HL-60 (cell line): ENCODE results near the gene CREB5.

Experiments used
- DNase-seq, 2 experiments: peaks; one replicate each; pipeline ENCODE4 v3.0.0-alpha.2; 2010 to 2020; ENCODE audit warnings: low read depth in 1 of 2, low spot score in 1 of 2
- H3K27ac ChIP-seq: fragments of 250-450 bp; sonication (Bioruptor Pico); replicated peaks from 2 replicates; pipeline ENCODE4 v1.5.1; 2020; ENCODE audit warnings: mild to moderate bottlenecking, moderate library complexity
- H3K27me3 ChIP-seq: fragments of 250-450 bp; sonication (Bioruptor Pico); 2 replicates; pipeline ENCODE4 v1.5.1; 2021; ENCODE audit warnings: mild to moderate bottlenecking, moderate library complexity; ENCODE audit not compliant: insufficient read depth, poor library complexity, severe bottlenecking
- H3K4me3 ChIP-seq: replicated peaks from 2 replicates; pipeline ENCODE4 v1.5.1; 2011; ENCODE audit warnings: mild to moderate bottlenecking, control low read depth, low read length; ENCODE audit not compliant: insufficient read depth
- CTCF ChIP-seq: IDR thresholded peaks from one replicate; pipeline ENCODE4 v1.5.1; 2011; ENCODE audit warnings: low read length, control low read depth, inconsistent platforms; ENCODE audit not compliant: insufficient read depth
- GABPA ChIP-seq: IDR thresholded peaks from 2 replicates; pipeline ENCODE4 v1.6.1; 2012; ENCODE audit warnings: low read depth
- POLR2AphosphoS5 ChIP-seq: IDR thresholded peaks from 2 replicates; pipeline ENCODE4 v1.6.1; 2012; ENCODE audit warnings: low read depth
- REST ChIP-seq: IDR thresholded peaks from 2 replicates; pipeline ENCODE4 v1.6.1; 2012; ENCODE audit warnings: low read depth; ENCODE audit not compliant: insufficient replicate concordance
- SPI1 ChIP-seq: IDR thresholded peaks from 2 replicates; pipeline ENCODE4 v1.6.1; 2012; ENCODE audit warnings: low read depth, mild to moderate bottlenecking, borderline replicate concordance

The CREB5 gene

GRCh38 chr7:28413011-28413410 lies 693 bp downstream of the CREB5 start:
- Histone ChIP-seq H3K4me3 (no peak overlapping the region), H3K27me3 (peaks cover 57% of the 10 kb centered on the region), H3K27ac (no peak overlapping the region)
- TF ChIP-seq GABPA (no peak), CTCF (no peak), REST (no peak), SPI1 (no peak), POLR2AphosphoS5 (no peak)
- no peak for DNase-seq

- Histone ChIP-seq H3K4me3 (no peak overlapping the region), H3K27ac (no peak overlapping the region), H3K27me3 (peaks cover 49% of the 10 kb centered on the region)
- TF ChIP-seq POLR2AphosphoS5 (no peak), CTCF (no peak), GABPA (no peak), SPI1 (no peak), REST (no peak)
- DNase-seq = no peak
Observed at GRCh38 chr7:28414453-28414852, 2.1 kb downstream of the CREB5 start.

- Histone ChIP-seq H3K27me3 (peaks cover 24% of the 10 kb centered on the region), H3K27ac (no peak overlapping the region), H3K4me3 (no peak overlapping the region)
- DNase-seq = no peak
- TF ChIP-seq SPI1 (no peak), POLR2AphosphoS5 (no peak)
Observed at GRCh38 chr7:28417321-28417940, 5.1 kb downstream of the CREB5 start.

- H3K27me3 ChIP-seq = peaks cover 21% of the 10 kb centered on the region
- TF ChIP-seq SPI1 (no peak), POLR2AphosphoS5 (no peak), CTCF (no peak), REST (no peak), GABPA (no peak)
- no peak for DNase-seq
- H3K4me3 ChIP-seq = no peak overlapping the region
- H3K27ac ChIP-seq = no peak overlapping the region
Observed at GRCh38 chr7:28418311-28418710, 6.0 kb downstream of the CREB5 start.
